ENCODE data around the gene VAMP2. TPM values are rescaled to one million over a fixed set of nuclear protein-coding genes. Genes with fewer than 3 reads are reported as not detected.
"Not testable (repeated sequence)": the region's sequence is repeated elsewhere in the genome, so short reads cannot be mapped to it uniquely, and the experiment has no call there.

The VAMP2 gene
- total RNA-seq, 1 experiment from 2014 or later: 5.8 TPM

- peak; percentile 72 for DNase-seq (ENCODE audit: low spot score)
Observed at GRCh38 chr17:8176197-8176940, 13.6 kb upstream of the VAMP2 start, which contains the start of gene TMEM107. TMEM107 (minus strand) TSS chr17:8176380; CDS start chr17:8176286, 94 bp downstream.

DNA sequence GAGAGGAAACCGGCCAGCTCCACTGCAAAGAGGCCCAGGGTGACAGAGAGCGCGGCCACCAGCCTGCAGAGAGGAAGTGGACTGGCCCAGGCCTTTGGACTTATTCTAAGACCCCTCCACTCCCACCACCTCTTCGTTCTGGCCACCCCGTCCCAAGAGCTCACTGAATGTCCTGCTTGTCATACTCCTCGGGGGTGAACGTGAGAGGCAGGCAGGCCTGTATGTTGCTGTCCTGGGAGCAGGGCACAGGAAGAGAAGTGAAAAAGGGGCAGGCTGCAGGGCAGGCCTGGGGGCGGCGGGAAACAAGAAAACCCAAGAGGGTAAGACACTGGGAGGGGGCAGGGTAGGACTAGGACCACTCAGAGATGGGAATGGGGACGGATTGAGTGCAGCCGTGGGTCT, 13.0 kb upstream of the VAMP2 start:
- no peak for DNase-seq (ENCODE audit: low spot score)

- DNase-seq (ENCODE audit: low spot score): no peak
Observed at GRCh38 chr17:8173871-8174322, 11.1 kb upstream of the VAMP2 start.

DNA sequence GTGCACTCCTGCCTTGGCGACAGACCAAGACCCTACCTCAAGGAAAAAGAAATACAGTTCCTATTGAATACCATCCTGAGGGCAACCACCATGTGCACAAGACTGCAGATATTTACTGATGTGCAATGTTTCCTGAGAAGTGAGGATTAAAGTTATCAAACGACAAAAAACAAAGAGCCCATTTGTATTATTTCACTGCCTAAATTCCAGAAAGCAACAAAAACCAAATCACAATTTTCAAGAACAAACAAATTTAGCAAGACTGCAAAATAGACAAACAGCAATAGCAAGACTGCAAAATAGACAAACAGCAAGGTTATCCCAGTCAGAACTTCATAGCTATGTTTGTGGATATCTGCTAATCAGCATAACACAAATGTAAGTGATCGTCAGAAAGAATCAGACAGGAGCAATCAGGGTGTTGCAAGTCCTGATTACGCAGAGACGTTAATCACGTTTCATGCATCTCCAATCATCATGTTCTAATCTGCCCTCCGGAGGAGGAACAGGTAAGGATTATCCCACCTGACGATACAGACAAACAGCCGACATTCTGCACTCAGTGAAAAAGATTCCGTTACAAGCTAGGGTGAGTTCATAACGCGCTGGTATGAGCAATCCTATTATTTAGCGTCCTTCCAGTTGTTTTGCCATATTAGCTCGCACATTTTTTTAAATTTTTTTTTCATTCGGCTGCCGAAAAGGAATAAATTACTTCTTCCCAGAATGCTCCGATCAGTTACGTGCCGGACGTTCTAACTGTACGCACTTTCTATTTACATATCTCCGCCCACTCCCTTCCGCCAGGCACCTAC, 10.5 kb upstream of the VAMP2 start:
- peak; percentile 94 for DNase-seq (ENCODE audit: low spot score)

DNA sequence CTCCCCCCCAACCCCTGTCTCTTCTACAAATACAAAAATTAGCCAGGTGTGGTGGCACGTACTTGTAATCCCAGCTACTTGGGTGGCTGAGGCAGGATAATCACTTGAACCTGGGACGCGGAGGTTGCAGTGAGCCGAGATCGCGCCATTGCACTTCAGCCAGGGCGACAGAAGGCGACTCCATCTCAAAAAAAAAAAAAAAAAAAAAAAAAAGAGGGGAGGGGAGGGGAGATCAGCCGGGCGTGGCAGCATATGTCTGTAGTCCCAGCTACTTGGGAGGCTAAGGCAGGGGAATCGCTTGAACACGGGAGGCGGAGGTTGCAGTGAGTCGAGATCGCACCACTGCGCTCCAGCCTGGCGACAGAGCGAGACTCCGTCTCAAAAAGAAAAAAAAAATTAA, 7.4 kb upstream of the VAMP2 start:
- not testable (repeated sequence) for DNase-seq (ENCODE audit: low spot score)

DNA sequence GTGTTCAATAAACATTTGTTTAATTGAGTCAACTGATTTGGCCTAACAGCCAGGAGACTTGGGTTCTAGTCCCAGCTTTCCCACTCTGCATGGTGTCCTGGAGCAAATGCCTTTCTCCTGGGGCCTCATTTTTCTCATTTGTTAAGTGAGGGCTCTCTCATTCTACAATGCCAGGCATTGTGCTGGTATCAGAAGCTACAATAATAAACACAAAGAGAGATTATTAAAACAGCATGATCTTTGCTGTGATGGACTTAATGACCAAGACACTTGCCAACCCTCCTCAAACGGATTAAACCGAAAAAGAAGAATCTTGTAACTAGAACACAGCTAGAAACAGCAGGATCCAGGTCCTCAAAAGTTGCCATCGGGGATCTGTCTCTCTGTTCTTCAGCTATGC, 4.8 kb upstream of the VAMP2 start:
- no peak for DNase-seq (ENCODE audit: low spot score)

DNA sequence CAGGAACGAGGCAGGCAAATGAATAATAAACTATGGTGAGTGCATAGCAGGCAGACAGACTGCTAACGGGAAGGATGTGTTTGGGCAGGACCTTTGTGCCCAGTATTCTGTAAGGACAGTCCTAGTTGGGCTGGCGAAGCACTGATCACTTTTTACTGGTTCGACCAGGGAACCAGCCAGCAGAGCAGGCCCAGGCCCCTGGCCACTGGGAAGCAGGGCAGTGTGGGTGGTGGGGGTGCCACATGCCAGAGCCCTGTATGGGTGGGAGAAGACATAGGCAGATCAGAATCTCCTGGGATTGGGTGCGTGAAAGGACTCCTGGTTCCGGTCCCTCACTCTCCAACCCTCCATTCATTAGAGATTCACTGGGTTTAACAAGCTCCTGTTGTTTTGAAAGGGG, 4.0 kb upstream of the VAMP2 start:
- DNase-seq (ENCODE audit: low spot score): no peak

DNA sequence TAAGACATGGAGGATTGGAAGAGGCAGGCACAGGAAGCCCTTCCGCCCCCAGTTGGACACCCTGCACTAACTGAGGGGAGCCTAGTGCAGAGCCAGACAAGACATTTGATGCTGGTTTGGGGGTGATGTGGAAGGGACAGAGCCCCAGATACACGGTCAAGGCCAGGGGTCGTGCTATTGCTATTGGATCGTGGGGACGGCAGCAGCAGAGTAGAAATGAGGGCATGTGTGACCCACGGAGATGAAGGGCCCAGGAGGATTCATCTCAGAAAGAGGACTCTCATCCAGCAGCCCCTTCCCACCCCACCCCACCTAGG, 2.0 kb upstream of the VAMP2 start:
- no peak for DNase-seq (ENCODE audit: low spot score)

GRCh38 chr17:8163978-8164814, 1.4 kb upstream of the VAMP2 start:
- peak; percentile 7 for DNase-seq (ENCODE audit: low spot score)

DNA sequence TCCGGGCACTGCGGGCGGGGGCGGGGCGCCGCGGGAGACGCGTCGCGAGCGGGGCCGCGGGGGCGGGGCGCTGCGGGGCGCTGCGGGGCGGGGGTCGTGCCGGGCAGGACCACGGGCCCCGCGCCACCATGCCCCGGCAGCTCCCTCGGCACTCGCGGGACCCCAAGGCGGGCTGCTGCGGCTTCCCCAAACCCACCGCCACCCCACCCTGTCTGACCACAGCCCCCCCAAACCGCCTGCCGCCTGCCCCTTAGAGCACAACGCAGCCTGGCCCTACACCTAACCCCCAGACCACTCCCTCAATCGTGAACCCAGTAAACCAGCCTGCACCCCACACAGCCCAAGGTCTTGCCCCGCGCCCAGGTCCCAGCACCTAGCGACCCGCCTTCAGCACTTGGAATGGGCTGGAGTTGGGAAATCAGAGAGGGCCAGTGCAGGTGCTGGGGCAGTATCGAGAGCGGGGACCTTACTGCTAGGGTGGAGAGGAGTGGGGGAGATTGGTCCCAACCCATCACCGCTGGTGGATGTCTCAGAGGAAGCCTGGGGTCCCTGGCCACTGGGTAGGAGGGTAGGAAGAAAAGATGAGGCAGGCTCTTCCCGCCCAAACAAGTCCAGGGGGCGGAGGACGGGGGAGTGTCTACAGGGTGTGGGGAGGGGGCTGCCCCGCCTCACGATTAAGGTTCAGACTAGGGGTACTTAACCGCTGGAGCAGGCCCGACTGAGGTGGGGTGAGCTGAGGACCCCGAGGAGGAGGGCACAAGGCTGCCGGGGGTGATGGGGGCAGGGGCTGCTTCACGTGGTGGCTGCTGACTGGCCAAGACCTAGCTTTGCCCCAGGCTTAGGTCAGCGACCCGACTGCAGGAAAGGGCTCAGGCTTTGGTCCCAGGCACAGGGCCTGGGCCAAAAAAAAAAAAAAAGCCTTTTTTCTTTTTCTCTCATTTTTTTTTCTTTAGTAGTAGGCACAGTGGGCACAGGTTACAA, 539 bp upstream of the VAMP2 start:
- DNase-seq (ENCODE audit: low spot score): no peak

DNA sequence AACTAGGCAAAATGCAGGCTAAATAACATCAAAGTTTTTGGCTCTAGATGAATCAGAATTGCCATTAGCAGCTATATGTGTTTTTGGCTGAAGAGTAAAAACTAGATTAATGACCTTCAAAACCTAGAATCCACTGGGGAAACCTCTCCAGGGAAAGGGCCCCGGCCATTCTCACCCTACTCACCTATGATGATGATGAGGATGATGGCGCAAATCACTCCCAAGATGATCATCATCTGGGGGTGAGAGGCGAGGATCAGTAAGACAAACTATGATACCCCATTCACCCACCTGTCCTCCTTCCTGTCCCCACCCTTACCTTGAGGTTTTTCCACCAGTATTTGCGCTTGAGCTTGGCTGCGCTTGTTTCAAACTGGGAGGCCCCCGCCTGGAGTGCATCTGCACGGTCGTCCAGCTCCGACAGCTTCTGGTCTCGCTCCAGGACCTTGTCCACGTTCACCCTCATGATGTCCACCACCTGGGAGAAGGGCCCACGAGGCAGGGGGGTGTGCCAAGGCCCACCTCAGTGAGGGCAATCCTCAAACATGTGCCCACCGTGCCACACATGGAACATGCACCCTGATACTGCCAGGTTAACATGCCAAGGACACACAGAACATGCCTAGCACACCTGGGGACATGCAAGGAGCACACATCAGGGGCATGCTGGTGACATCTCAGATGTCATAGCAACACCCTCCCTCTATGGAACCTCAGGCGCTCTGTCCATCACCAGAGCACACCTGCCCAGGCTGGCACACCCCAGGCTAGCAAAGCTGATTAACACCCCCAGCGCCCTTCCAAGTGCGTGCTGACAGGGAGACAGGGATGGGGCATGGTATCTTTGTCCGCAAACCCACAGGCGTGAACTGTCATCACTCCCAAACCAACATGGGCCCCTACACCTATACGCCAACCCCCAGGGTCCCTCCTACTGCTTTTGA, 1.2 kb downstream of the VAMP2 start:
- DNase-seq (ENCODE audit: low spot score): no peak

GRCh38 chr17:8160741-8161221, 2.0 kb downstream of the VAMP2 start:
- no peak for DNase-seq (ENCODE audit: low spot score)

GRCh38 chr17:8160224-8160577, 2.5 kb downstream of the VAMP2 start:
- DNase-seq (ENCODE audit: low spot score): no peak

GRCh38 chr17:8159459-8160223, 3.1 kb downstream of the VAMP2 start:
- DNase-seq (ENCODE audit: low spot score): no peak

- no peak for DNase-seq (ENCODE audit: low spot score)
Observed at GRCh38 chr17:8159032-8159400, 3.7 kb downstream of the VAMP2 start.

GRCh38 chr17:8158267-8159031, 4.3 kb downstream of the VAMP2 start:
- peak; percentile 91 for DNase-seq (ENCODE audit: low spot score)

GRCh38 chr17:8156246-8156992, 6.3 kb downstream of the VAMP2 start:
- DNase-seq (ENCODE audit: low spot score): peak; percentile 98

DNA sequence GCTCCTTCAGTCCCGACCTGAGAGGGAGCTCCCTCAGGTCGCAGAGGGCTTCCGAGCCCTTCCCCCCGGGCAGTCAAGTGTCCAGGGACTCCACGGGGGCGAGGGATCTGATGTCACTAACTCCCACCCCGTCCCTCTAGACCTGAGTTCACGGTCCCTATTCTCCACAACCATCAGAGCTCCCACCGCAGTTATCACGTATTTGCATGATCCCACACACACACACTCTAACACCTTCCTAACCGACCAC, 6.8 kb downstream of the VAMP2 start:
- no peak for DNase-seq (ENCODE audit: low spot score)
